ENCODE data around the gene SH3BP1.

DNA sequence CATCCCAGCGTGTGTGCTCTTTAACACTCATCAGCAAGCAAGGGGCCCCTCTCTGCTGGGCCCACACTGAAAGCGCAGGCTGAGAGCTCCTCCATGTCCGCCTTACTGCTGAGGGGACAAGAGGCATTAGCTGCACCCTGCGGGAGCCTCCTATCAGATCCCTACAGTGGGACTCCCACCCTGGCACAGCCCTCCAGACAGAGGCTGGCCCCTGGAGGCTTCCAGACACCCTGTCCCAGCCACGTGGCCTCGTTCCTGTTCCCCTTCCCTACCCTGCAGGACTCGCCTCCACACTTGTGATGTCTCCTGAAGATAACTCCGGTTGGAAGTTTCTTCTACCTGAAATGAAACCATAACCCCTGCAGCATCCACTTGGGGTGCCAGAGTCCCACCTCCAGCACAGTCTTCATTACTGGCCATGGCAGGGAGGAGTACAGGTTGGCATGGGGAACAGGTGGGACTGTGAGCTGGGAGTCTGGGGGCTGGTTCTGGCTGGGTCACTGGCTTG is 5.0 kb upstream of the SH3BP1 start:
- TF ChIP-seq, protein P1, sequence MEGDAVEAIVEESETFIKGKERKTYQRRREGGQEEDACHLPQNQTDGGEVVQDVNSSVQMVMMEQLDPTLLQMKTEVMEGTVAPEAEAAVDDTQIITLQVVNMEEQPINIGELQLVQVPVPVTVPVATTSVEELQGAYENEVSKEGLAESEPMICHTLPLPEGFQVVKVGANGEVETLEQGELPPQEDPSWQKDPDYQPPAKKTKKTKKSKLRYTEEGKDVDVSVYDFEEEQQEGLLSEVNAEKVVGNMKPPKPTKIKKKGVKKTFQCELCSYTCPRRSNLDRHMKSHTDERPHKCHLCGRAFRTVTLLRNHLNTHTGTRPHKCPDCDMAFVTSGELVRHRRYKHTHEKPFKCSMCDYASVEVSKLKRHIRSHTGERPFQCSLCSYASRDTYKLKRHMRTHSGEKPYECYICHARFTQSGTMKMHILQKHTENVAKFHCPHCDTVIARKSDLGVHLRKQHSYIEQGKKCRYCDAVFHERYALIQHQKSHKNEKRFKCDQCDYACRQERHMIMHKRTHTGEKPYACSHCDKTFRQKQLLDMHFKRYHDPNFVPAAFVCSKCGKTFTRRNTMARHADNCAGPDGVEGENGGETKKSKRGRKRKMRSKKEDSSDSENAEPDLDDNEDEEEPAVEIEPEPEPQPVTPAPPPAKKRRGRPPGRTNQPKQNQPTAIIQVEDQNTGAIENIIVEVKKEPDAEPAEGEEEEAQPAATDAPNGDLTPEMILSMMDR (conservative IDR thresholded peaks at IDR 0.05) = peak; percentile 39; the same call in 1 of the 2 replicates
- TF ChIP-seq EZH2 (IDR thresholded peaks at IDR 0.05; ENCODE audit: low read depth) = no peak

Data from PC-9 (cell line).